H9 (cell line): ENCODE results near the gene TTC28. TPM values are rescaled to one million over a fixed set of nuclear protein-coding genes. Genes with fewer than 3 reads are reported as not detected.

ENCODE experiments used
- DNase-seq: peaks from one replicate; pipeline ENCODE4 v3.0.0-alpha.2; 2017
- H2AFZ ChIP-seq: one replicate; pipeline ENCODE4 v1.6.1; 2013; ENCODE audit warnings: mild to moderate bottlenecking, low read length, control low read depth, moderate library complexity
- H2AK5ac ChIP-seq: 2 replicates; pipeline ENCODE4 v1.6.1; 2013; ENCODE audit warnings: low read length, control low read depth, mixed read lengths; ENCODE audit not compliant: insufficient read length
- H2BK120ac ChIP-seq: one replicate; pipeline ENCODE4 v1.6.1; 2013; ENCODE audit warnings: low read depth, mild to moderate bottlenecking, low read length, control low read depth, inconsistent platforms; ENCODE audit not compliant: poor library complexity, severe bottlenecking
- H2BK12ac ChIP-seq: 2 replicates; pipeline ENCODE4 v1.6.1; 2013; ENCODE audit warnings: low read length, control low read depth, mixed read lengths, low read depth; ENCODE audit not compliant: insufficient read length
- H2BK15ac ChIP-seq: 2 replicates; pipeline ENCODE4 v1.6.1; 2013; ENCODE audit warnings: low read depth, low read length, control low read depth
- H2BK20ac ChIP-seq: one replicate; pipeline ENCODE4 v1.6.1; 2013; ENCODE audit warnings: low read depth, mild to moderate bottlenecking, low read length, control low read depth, inconsistent platforms; ENCODE audit not compliant: poor library complexity, severe bottlenecking
- H2BK5ac ChIP-seq: 2 replicates; pipeline ENCODE4 v1.6.1; 2013; ENCODE audit warnings: low read length, control low read depth, mixed read lengths; ENCODE audit not compliant: insufficient read length
- H3K14ac ChIP-seq: 2 replicates; pipeline ENCODE4 v1.6.1; 2013; ENCODE audit warnings: low read length, control low read depth; ENCODE audit not compliant: insufficient read depth
- H3K18ac ChIP-seq: 2 replicates; pipeline ENCODE4 v1.6.1; 2013; ENCODE audit warnings: low read depth, mild to moderate bottlenecking, mixed read lengths, low read length, control low read depth; ENCODE audit not compliant: insufficient read length
- H3K23ac ChIP-seq: 2 replicates; pipeline ENCODE4 v1.6.1; 2013; ENCODE audit warnings: low read length, control low read depth, mixed read lengths, low read depth; ENCODE audit not compliant: insufficient read length
- H3K23me2 ChIP-seq: 2 replicates; pipeline ENCODE4 v1.6.1; 2013; ENCODE audit warnings: low read depth, mild to moderate bottlenecking, mixed read lengths, low read length, control low read depth; ENCODE audit not compliant: insufficient read length, poor library complexity, severe bottlenecking
- H3K27ac ChIP-seq: 2 replicates; pipeline ENCODE4 v1.5.1; 2013; ENCODE audit warnings: low read length, control low read depth, mixed read lengths, low read depth; ENCODE audit not compliant: insufficient read length
- H3K27me3 ChIP-seq: 2 replicates; pipeline ENCODE4 v1.6.1; 2013; ENCODE audit warnings: low read length, control low read depth, inconsistent platforms; ENCODE audit not compliant: insufficient read depth
- H3K4ac ChIP-seq: 2 replicates; pipeline ENCODE4 v1.6.1; 2013; ENCODE audit warnings: low read depth, mild to moderate bottlenecking, control low read depth, inconsistent platforms, low read length, moderate library complexity
- H3K4me1 ChIP-seq: 2 replicates; pipeline ENCODE4 v1.6.1; 2013; ENCODE audit warnings: low read length, control low read depth, inconsistent platforms; ENCODE audit not compliant: insufficient read depth
- H3K4me2 ChIP-seq: 2 replicates; pipeline ENCODE4 v1.6.1; 2013; ENCODE audit warnings: low read length, control low read depth, mixed read lengths; ENCODE audit not compliant: insufficient read length, insufficient read depth
- H3K56ac ChIP-seq: 2 replicates; pipeline ENCODE4 v1.6.1; 2013; ENCODE audit warnings: low read depth, mild to moderate bottlenecking, mixed read lengths, low read length, control low read depth; ENCODE audit not compliant: insufficient read length
- H3K79me1 ChIP-seq: 2 replicates; pipeline ENCODE4 v1.6.1; 2013; ENCODE audit warnings: low read depth, mild to moderate bottlenecking, moderate library complexity, low read length, control low read depth, inconsistent platforms; ENCODE audit not compliant: insufficient read depth, poor library complexity, severe bottlenecking
- H3K79me2 ChIP-seq: 2 replicates; pipeline ENCODE4 v1.6.1; 2013; ENCODE audit warnings: low read length, control low read depth, inconsistent platforms; ENCODE audit not compliant: insufficient read depth
- H3K9ac ChIP-seq: 2 replicates; pipeline ENCODE4 v1.6.1; 2013; ENCODE audit warnings: low read length, control low read depth, mixed read lengths; ENCODE audit not compliant: insufficient read length; ENCODE audit errors: extremely low read depth
- H3K9me3 ChIP-seq: one replicate; pipeline ENCODE4 v1.6.1; 2013; ENCODE audit warnings: low read depth, low read length, inconsistent platforms; ENCODE audit not compliant: control insufficient read depth
- H3T11ph ChIP-seq: one replicate; pipeline ENCODE4 v1.6.1; 2013; ENCODE audit warnings: mild to moderate bottlenecking, low read length, control low read depth, inconsistent platforms
- H4K20me1 ChIP-seq: one replicate; pipeline ENCODE4 v1.6.1; 2013; ENCODE audit not compliant: control insufficient read depth, insufficient read length, insufficient read depth
- H4K5ac ChIP-seq: 2 replicates; pipeline ENCODE4 v1.6.1; 2013; ENCODE audit warnings: low read depth, mild to moderate bottlenecking, mixed read lengths, low read length, control low read depth; ENCODE audit not compliant: insufficient read length
- H4K8ac ChIP-seq: replicated peaks from 2 replicates; pipeline ENCODE4 v1.6.1; 2013; ENCODE audit warnings: low read length, control low read depth, mixed read lengths, low read depth; ENCODE audit not compliant: insufficient read length
- H4K91ac ChIP-seq: 2 replicates; pipeline ENCODE4 v1.6.1; 2013; ENCODE audit warnings: low read depth, mild to moderate bottlenecking, moderate library complexity, mixed read lengths, low read length, control low read depth; ENCODE audit not compliant: insufficient read length
- H3K27ac Mint-ChIP-seq, 3 experiments: 2 replicates in 2 of 3; 3 replicates in 1 of 3; pipeline ENCODE4 v1.8.0; 2020 to 2021; ENCODE audit warnings: mixed read lengths in 3 of 3, mild to moderate bottlenecking in 1 of 3, moderate library complexity in 1 of 3
- H3K27me3 Mint-ChIP-seq: 2 replicates; pipeline ENCODE4 v1.8.0; 2021; ENCODE audit warnings: low read depth, mild to moderate bottlenecking, moderate library complexity, mixed read lengths
- H3K36me3 Mint-ChIP-seq, 3 experiments: 2 replicates in 2 of 3; 3 replicates in 1 of 3; pipeline ENCODE4 v1.8.0; 2020 to 2021; ENCODE audit warnings: low read depth in 3 of 3, mixed read lengths in 3 of 3; ENCODE audit not compliant: insufficient read depth in 1 of 3
- H3K4me1 Mint-ChIP-seq, 2 experiments: 2 replicates each; pipeline ENCODE4 v1.8.0; 2020; ENCODE audit warnings: mixed read lengths in 2 of 2
- H3K4me3 Mint-ChIP-seq, 2 experiments: 2 replicates in 1 of 2; 3 replicates in 1 of 2; pipeline ENCODE4 v1.8.0; 2020 to 2021; ENCODE audit warnings: mild to moderate bottlenecking in 2 of 2, mixed read lengths in 2 of 2, moderate library complexity in 1 of 2
- H3K9me3 Mint-ChIP-seq, 2 experiments: 2 replicates in 1 of 2; 3 replicates in 1 of 2; pipeline ENCODE4 v1.8.0; 2020; ENCODE audit warnings: mild to moderate bottlenecking in 2 of 2, mixed read lengths in 2 of 2, moderate library complexity in 1 of 2
- WGBS: extraction: QIAGEN DNeasy Blood & Tissue Kit; methylation state at CpG from one replicate; pipeline ENCODE4 v1.1.7; 2013; ENCODE audit warnings: missing lambda C conversion rate, low lambda C conversion rate, mixed read lengths; ENCODE audit not compliant: insufficient read length; ENCODE audit errors: extremely low coverage; 5-methylcytosine and 5-hydroxymethylcytosine counted together
- total RNA-seq: library from RNA; stranded (reverse); gene quantifications from 2 replicates; pipeline ENCODE4 v1.2.1, GENCODE V29; 2021
- TF ChIP-seq, protein P1 (sequence below): fragments of 200-600 bp; sonication (generic); conservative IDR thresholded peaks from 3 replicates; pipeline ENCODE4 v1.8.0; 2021; ENCODE audit warnings: antibody characterized with exemption, mild to moderate bottlenecking

Gene TTC28
- total RNA-seq, 1 experiment from 2014 or later, result 13.6 TPM

DNA sequence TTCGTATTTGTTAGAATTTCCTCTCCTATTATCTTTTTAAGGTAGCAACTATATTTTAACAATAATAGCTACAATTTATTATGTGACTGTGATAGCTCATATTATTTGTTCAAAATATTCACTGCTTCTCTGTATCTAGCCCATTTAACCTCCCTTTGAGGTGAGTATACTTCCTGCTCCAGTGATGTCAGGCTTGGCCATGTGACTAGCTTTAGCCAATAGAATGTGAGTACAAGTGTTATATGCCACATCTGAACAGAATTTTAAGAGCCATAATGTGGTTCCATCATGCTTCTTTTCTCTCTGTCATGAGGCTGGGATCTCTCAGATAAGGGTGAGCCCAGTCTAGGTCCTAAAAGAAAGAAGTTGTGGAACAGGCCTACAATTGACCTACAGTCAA is 217.6 kb downstream of the TTC28 start:
- Histone ChIP-seq H3K27me3 (no peaks in the 10 kb centered on the region), H3T11ph (no peak overlapping the region), H2BK20ac (no peak overlapping the region), H3K56ac (no peak overlapping the region), H3K23ac (no peak overlapping the region), H4K5ac (no peak overlapping the region), H4K20me1 (no peaks in the 10 kb centered on the region), H3K4me2 (no peak overlapping the region), H3K4ac (no peak overlapping the region), H3K9ac (no peak overlapping the region), H2BK12ac (no peak overlapping the region), H2BK15ac (no peak overlapping the region), H3K14ac (no peak overlapping the region), H3K27ac (no peak overlapping the region), H4K8ac (no peak overlapping the region), H3K79me1 (no peaks in the 10 kb centered on the region), H2BK5ac (no peak overlapping the region), H2AK5ac (no peak overlapping the region), H3K23me2 (no peaks in the 10 kb centered on the region), H3K9me3 (no peaks in the 10 kb centered on the region), H3K18ac (no peak overlapping the region), H4K91ac (no peak overlapping the region), H2AFZ (no peak overlapping the region), H2BK120ac (no peak overlapping the region), H3K4me1 (no peaks in the 10 kb centered on the region), H3K79me2 (no peaks in the 10 kb centered on the region)
- Mint-ChIP-seq H3K27ac (no peak overlapping the region), H3K9me3 (no peaks in the 10 kb centered on the region), H3K4me1 (peaks cover 2 to 6% of the 10 kb centered on the region in 2 experiments), H3K27me3 (no peaks in the 10 kb centered on the region), H3K36me3 (no peaks in the 10 kb centered on the region), H3K4me3 (no peak overlapping the region)
- TF ChIP-seq, protein P1, sequence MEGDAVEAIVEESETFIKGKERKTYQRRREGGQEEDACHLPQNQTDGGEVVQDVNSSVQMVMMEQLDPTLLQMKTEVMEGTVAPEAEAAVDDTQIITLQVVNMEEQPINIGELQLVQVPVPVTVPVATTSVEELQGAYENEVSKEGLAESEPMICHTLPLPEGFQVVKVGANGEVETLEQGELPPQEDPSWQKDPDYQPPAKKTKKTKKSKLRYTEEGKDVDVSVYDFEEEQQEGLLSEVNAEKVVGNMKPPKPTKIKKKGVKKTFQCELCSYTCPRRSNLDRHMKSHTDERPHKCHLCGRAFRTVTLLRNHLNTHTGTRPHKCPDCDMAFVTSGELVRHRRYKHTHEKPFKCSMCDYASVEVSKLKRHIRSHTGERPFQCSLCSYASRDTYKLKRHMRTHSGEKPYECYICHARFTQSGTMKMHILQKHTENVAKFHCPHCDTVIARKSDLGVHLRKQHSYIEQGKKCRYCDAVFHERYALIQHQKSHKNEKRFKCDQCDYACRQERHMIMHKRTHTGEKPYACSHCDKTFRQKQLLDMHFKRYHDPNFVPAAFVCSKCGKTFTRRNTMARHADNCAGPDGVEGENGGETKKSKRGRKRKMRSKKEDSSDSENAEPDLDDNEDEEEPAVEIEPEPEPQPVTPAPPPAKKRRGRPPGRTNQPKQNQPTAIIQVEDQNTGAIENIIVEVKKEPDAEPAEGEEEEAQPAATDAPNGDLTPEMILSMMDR, result no peak
- DNase-seq, result no peak
- WGBS, result no CpG with 5 or more reads among the region's 1 CpG
